ENCODE results near the gene TEKT2.
A peak's percentile ranks its signal among the peaks of the same experiment; 100 is the strongest.

TEKT2 gene

GRCh38 chr1:36088265-36088576 is 4.3 kb downstream of the TEKT2 start:
- DNase-seq: no peak

DNA sequence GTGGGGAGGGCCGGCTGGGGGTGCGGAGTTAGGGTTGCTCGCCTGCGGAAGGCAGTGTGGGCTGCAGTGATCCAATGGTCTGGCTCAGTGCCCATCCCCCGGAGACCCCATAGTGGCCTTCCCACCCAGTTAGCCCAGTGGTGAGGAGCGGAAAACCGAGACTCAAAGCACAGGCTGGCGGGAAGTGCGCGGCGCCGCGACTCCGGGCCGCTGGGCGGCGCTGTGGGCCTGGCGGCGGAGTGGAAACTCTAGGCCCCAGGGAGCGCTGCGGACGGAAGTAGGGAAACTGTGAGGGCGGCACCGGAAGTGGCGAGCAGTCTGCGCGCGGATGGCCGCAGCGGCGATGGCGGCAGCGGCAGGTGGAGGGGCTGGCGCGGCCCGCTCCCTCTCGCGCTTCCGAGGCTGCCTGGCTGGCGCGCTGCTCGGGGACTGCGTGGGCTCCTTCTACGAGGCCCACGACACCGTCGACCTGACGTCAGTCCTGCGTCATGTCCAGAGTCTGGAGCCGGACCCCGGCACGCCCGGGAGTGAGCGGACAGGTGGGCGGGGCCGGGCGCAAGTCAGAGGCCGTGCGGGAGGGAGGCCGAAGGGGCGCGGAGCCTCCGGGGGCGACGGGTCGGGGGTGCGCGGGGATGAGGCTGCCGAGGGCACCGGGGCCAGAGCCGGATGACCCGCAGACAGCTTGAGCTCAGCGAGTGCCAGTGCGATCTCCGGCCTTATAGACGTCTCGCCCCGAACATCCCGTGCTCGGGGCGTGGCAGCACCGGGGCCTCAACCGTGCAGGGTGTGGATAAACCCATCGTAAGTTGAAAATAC is 4.9 kb downstream of the TEKT2 start, which contains the start of gene ADPRS:
ADPRS (plus strand) TSS at position 316 of the 816 bp plus-strand sequence; CDS start at position 329, 13 bp downstream.
- DNase-seq: peak; percentile 53

DNA sequence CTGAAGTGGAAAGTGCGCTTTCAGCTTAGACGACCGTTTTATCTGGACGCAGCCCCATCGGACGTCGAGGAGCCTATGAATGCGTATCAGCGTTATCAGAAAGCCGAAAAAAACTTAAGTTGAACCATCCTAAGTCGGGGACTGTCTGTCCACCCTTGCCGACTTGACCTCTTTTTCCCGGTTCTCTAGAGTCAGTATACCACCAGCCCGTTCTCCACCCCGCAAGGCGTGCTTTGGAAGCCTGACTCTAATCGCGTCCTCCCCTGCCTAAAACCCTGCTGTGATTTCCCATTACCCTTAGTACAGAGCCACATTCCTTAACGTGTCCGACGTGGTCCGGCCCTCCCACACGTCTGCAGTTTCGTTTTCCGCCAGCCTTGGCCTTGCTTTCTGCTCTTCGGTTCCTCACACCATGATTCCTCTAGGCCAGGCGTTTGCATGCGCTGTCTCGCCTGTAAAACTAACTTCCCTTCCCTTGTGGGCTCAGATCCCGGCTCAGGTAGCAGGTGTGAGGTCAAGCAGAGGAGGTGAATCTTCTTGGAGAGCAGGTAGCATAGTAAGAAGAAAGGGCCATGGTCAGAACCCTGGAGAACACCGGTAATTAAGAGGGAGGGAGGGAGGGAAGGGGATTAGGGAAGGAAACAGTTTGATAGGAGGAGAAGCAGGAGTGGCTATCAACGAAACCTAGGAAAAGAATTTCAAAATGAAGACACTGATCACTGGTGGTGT is 5.7 kb downstream of the TEKT2 start:
- no peak for DNase-seq

DNA sequence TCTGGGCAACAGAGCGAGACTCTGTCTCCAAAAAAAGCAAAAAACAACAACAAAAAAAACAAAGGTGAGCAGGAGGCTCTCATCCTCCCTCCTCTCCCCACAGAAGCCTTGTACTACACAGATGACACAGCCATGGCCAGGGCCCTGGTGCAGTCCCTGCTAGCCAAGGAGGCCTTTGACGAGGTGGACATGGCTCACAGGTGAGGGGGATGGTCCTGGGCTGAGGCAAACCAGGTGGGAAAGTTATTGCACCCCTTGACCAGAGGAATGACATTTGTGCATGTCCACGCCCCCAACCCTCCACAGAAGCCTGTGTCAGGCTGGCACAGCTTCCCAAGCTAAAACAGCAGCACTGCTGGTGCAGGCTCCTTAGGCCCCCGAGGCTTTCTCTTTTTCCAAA is 7.2 kb downstream of the TEKT2 start:
- DNase-seq: no peak

- no peak for DNase-seq
Measured at GRCh38 chr1:36091698-36092097, 7.8 kb downstream of the TEKT2 start.

GRCh38 chr1:36092166-36092797 is 8.4 kb downstream of the TEKT2 start:
- DNase-seq: no peak

- DNase-seq: no peak
Measured at GRCh38 chr1:36092798-36093185, 8.9 kb downstream of the TEKT2 start.

GRCh38 chr1:36093226-36093625 is 9.3 kb downstream of the TEKT2 start:
- no peak for DNase-seq

- no peak for DNase-seq
Measured at GRCh38 chr1:36093929-36094328, 10.0 kb downstream of the TEKT2 start.

- no peak for DNase-seq
Measured at GRCh38 chr1:36094621-36095061, 10.7 kb downstream of the TEKT2 start.

DNA sequence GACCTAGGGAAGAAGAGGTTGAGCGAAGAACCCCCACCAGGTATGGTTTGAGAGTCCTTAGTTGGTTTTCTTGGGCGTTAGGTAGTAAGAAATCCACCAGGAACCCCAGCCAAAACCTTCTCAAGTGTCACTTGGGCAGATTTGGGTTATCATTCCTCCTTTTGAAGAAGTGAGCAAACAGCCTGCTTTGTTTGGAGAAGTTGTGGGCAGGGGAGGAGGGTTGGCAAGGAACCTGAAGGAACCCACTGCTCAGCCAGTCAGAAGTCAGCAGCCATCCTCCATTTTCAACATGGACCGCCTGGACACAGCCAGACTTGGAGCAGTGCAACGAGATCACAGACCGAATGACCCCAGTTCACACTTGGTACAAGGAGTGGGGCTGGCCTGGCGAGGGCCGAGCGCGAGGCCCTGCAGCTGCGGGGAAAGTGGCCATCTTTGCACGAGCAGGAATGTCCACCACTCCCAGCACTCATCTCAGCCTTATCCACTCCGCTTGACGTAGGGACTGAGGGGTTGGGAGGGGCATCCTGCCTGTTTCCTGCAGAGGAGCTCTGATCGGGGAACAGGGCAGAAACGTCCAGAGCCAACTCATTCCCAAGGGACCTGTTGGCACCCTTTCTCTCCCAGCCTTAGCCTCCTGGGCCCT is 12.0 kb downstream of the TEKT2 start:
- DNase-seq: no peak

DNA sequence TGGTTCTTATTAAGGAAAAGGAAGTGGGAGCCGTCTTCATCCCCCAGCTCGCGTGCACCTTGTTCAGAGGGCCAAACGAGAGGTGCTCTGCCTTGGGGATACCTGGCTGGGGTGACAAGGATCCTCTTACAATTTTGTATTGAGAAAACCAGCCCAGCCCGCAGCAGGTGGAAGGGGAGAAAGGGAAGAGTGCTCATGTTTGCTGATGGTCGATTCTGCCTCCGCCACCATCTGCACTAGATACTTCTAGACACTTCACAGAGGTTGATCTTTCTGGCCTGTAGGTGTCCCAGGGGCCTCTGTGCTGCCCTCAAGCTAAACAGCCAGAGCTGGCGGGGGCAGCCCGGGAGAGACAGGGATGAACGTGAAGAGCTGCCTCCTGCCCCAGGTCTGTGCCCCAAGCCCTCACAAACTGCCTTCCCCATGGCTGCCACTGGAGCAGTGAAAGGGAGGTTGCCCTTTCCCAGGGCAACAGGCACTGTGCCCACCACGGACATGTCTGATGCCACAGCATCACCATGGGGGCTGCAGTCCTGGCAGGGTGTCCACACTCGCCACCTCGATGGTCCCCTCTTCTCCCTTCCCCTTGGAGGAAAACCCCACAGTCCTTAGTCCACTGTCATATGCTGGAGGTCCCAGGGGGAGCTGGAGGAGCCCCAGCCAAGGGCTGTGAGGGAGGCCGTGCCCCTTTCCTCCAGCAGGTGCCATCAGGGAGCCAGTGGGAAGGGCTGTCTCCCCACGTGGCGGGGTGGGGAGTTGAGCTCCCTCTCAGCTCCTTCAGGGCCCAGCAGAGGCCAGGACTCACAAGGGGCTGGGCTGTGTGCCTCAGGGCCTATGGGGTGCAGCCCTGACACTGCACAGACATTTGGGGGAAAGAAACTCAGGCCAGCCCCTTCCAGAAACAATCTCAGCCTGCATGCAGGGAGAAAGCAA is 12.9 kb downstream of the TEKT2 start:
- DNase-seq: no peak

DNA sequence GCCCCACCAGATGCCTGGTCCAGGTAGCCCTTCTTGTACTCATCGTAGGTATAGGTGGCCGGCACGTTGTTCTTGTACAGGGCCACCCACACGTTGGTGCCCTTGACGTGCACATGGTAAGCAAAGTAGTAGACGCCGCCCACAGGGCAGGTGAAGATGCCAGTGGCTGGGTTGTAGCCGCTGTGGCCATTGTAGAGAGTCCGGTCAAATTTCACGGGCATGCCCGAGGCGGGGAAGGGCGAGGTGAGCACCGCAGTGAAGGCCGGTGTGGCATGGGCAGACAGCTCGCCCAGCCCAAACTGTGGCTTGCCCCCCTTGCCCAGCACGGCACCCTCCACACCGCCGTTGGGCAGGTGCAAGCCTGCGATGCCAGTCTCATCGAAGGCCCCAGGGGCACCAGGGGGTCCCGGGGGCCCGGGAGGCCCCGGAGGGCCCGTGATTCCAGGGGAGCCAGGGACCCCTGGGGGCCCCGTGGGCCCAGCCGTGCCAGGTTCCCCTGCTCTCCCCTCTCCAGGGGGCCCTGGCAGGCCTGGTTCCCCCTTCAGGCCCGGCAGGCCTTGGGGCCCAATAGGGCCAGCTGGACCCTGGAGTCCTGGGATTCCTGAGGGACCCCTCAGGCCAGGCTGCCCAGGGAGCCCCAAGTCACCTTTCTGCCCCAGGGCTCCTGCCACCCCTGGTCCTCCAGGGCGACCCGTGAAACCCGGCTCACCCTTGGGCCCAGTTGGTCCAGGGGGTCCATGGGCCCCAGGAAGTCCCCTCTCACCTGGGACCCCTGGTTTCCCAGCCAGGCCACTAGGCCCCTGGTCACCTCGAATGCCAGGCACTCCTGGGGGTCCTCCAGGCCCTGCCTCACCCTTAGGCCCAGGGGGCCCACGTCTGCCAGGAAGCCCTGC is 14.0 kb downstream of the TEKT2 start:
- no peak for DNase-seq

- no peak for DNase-seq
Measured at GRCh38 chr1:36098650-36099365, 14.9 kb downstream of the TEKT2 start.

- peak; percentile 58 for DNase-seq
Measured at GRCh38 chr1:36099681-36100341, 15.9 kb downstream of the TEKT2 start.

- DNase-seq: no peak
Measured at GRCh38 chr1:36100376-36100775, 16.5 kb downstream of the TEKT2 start.

- no peak for DNase-seq
Measured at GRCh38 chr1:36101546-36101945, 17.7 kb downstream of the TEKT2 start.

GRCh38 chr1:36106269-36106668 is 22.4 kb downstream of the TEKT2 start:
- DNase-seq: no peak

DNA sequence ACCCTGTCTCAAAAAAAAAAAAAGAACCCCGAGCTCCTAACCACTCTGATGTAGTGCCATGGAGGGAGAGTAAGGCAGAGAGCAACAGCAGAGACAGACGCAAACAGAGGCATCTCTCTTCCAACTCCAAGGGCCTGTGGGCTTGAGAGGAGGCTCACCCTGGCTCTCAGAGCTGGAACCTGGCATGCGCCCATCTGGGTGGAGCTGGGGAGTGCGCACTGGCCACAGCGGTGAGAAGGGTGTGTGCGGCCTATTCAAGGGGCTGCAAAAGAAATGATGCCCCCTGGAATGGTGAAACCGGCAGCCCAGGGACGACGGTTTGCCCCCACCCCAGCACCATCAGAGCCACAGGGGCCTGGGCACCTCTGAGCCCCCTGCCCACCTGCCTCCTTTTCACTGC is 23.5 kb downstream of the TEKT2 start:
- no peak for DNase-seq

- DNase-seq: no peak
Measured at GRCh38 chr1:36108314-36108713, 24.4 kb downstream of the TEKT2 start.
